Thoracic aorta (tissue), 2 donors: ENCODE measurements around the gene TEX9. TPM values are rescaled to one million over a fixed set of nuclear protein-coding genes. Genes with fewer than 3 reads are reported as not detected.

Source experiments
- ATAC-seq: fragments of 150-250 bp; one replicate; pipeline ENCODE4 v1.8.0; 2017; ENCODE audit warnings: low read depth; ENCODE audit not compliant: insufficient number of reproducible peaks, low FRiP score
- DNase-seq: peaks from one replicate; pipeline ENCODE4 v3.0.0-alpha.2; 2020; ENCODE audit warnings: low spot score
- H3K27ac ChIP-seq, 2 donors: fragments of 200-600 bp; sonication (generic); 1 replicate in 1 of 2; 2 replicates in 1 of 2; pipeline ENCODE4 v1.5.1; 2016; ENCODE audit warnings: mild to moderate bottlenecking in 2 of 2, moderate library complexity in 2 of 2
- H3K27me3 ChIP-seq: fragments of 200-600 bp; sonication (generic); replicated peaks from 2 replicates; pipeline ENCODE4 v1.6.0; 2016; ENCODE audit warnings: mild to moderate bottlenecking; ENCODE audit not compliant: insufficient read depth
- H3K36me3 ChIP-seq: fragments of 200-600 bp; sonication (generic); one replicate; pipeline ENCODE4 v1.5.1; 2016
- H3K4me1 ChIP-seq, 2 donors: fragments of 200-600 bp; sonication (generic); 1 replicate in 1 of 2; 2 replicates in 1 of 2; pipeline versions ENCODE4 v1.5.1 to v1.6.0; 2016; ENCODE audit warnings: low read depth in 2 of 2, mild to moderate bottlenecking in 1 of 2; ENCODE audit not compliant: control insufficient read depth in 1 of 2
- H3K4me3 ChIP-seq: fragments of 200-600 bp; sonication (generic); 2 replicates; pipeline ENCODE4 v1.5.1; 2016; ENCODE audit warnings: mild to moderate bottlenecking
- H3K9me3 ChIP-seq: fragments of 200-600 bp; sonication (generic); 2 replicates; pipeline ENCODE4 v1.5.1; 2016
- total RNA-seq, 2 donors: library from RNA; depleted of rRNA; stranded (reverse); fragments of >200 nt; gene quantifications; one replicate each; pipeline versions ENCODE4 v1.1.0 to v1.2.3, GENCODE V29; 2016
- TF ChIP-seq, protein P1 (sequence below): fragments of 200-600 bp; sonication (generic); IDR thresholded peaks from one replicate; pipeline ENCODE4 v1.5.1; 2019; ENCODE audit warnings: antibody characterized with exemption

Gene TEX9
- total RNA-seq, 2 donors from 2014 or later: 3.7 to 13.5 TPM

DNA sequence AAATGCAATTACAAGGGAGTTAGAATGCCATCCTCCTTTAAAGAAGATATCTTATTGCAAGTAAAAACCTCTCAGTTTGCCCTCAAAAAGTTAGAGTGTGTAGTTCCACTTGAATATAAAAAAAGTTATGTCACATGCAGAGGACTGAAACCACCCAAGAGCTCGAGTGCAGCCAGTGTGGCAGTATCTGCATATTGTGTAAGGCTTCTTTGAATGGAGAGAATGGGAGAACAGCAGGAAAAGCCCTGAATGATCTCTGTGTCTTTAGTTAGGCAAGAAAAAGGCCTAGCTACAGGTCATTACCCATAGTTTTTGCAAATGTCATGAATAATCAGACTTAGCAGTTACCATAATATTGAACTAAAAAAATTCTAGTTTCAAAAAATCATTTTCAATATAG is 13.9 kb upstream of the TEX9 start:
- Histone ChIP-seq H3K27ac (no peak overlapping the region), H3K4me1 (no peaks in the 10 kb centered on the region), H3K36me3 (no peaks in the 10 kb centered on the region), H3K4me3 (no peak overlapping the region), H3K27me3 (no peaks in the 10 kb centered on the region), H3K9me3 (no peaks in the 10 kb centered on the region)
- no peak for ATAC-seq
- TF ChIP-seq, protein P1, sequence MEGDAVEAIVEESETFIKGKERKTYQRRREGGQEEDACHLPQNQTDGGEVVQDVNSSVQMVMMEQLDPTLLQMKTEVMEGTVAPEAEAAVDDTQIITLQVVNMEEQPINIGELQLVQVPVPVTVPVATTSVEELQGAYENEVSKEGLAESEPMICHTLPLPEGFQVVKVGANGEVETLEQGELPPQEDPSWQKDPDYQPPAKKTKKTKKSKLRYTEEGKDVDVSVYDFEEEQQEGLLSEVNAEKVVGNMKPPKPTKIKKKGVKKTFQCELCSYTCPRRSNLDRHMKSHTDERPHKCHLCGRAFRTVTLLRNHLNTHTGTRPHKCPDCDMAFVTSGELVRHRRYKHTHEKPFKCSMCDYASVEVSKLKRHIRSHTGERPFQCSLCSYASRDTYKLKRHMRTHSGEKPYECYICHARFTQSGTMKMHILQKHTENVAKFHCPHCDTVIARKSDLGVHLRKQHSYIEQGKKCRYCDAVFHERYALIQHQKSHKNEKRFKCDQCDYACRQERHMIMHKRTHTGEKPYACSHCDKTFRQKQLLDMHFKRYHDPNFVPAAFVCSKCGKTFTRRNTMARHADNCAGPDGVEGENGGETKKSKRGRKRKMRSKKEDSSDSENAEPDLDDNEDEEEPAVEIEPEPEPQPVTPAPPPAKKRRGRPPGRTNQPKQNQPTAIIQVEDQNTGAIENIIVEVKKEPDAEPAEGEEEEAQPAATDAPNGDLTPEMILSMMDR: no peak
- no peak for DNase-seq

DNA sequence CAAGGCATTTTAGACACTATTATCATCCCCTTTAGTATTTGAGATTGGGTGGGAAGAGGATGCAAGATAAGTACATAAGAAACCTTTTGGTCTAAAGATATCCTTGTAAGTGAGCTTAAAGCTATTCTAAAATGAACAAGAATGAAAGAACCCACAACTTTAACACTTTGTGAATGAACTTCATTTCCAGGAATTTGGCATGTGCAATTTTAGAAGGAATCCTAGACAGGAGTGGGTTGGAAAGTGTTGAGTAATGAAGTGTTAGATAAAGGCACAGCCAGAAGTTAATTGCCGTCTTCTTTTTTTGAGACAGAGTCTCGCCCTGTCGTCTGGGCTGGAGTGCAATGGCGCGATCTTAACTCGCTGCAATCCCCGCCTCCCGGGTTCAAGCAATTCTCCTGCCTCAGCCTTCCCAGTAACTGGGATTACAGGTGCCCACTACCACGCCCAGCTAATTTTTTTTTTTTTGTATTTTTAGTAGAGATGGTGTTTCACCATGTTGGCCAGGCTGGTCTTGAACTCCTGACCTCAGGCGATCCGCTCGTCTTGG is 13.2 kb upstream of the TEX9 start:
- TF ChIP-seq, protein P1: no peak
- H3K27me3 ChIP-seq: no peaks in the 10 kb centered on the region

DNA sequence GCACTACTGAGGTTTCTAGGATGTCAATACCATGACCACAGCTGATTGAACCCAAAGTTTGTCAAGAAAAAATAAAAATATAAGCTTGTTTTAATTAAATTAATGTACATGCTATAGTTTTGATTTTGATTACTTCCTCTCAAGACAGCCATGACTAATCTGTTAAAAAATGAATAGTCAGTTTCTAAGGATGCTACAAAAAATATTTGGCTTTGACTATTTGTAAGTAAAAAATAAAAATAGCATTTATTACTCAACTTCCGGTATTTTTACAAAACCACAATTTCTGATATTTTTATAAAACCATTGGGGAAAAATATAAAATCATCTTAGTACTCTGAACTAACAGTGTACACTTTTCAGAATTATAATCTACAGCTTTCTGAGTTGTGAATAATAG is 12.1 kb upstream of the TEX9 start:
- Histone ChIP-seq H3K27me3 (no peaks in the 10 kb centered on the region), H3K36me3 (no peaks in the 10 kb centered on the region), H3K27ac (no peak overlapping the region), H3K4me1 (no peaks in the 10 kb centered on the region), H3K4me3 (no peak overlapping the region), H3K9me3 (no peaks in the 10 kb centered on the region)
- TF ChIP-seq, protein P1: no peak
- ATAC-seq: no peak
- DNase-seq: no peak

More for the DNA sequence above, 13.2 kb upstream of the TEX9 start:
- no peaks in the 10 kb centered on the region for H3K9me3 ChIP-seq
- no peak overlapping the region for H3K27ac ChIP-seq
- no peak overlapping the region for H3K4me3 ChIP-seq
- no peaks in the 10 kb centered on the region for H3K4me1 ChIP-seq
- DNase-seq (no peak), ATAC-seq (no peak)
- H3K36me3 ChIP-seq: no peaks in the 10 kb centered on the region

GRCh38 chr15:56353740-56354139 is 11.5 kb upstream of the TEX9 start:
- H3K4me1 ChIP-seq: no peaks in the 10 kb centered on the region
- H3K27me3 ChIP-seq: no peaks in the 10 kb centered on the region
- H3K36me3 ChIP-seq: no peaks in the 10 kb centered on the region
- DNase-seq: no peak
- H3K4me3 ChIP-seq: no peak overlapping the region
- no peak for ATAC-seq
- TF ChIP-seq, protein P1: no peak
- H3K9me3 ChIP-seq: no peaks in the 10 kb centered on the region
- H3K27ac ChIP-seq: no peak overlapping the region

DNA sequence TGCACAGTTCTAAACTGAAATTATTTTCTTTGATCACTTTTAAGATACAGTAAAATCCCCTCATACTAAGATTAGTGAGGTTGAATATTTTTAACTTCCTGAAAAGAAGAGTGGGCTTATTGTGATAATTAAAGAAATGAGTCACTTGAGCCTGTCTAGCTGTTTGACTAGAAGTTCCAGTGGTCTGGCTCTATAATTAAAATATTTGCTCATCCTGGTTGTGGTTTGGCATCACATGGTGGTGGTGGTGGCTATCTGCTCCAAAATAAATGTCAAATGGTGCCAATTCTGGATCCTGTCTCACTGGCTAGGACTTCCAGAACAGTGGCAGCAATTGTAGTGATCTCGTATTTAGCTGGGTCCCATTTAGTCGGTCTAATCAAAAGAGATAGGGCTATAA is 8.6 kb upstream of the TEX9 start:
- Histone ChIP-seq H3K4me3 (no peak overlapping the region), H3K36me3 (no peaks in the 10 kb centered on the region), H3K27ac (no peak overlapping the region), H3K27me3 (no peaks in the 10 kb centered on the region), H3K4me1 (no peaks in the 10 kb centered on the region), H3K9me3 (no peaks in the 10 kb centered on the region)
- ATAC-seq: no peak
- DNase-seq: no peak
- TF ChIP-seq, protein P1: no peak
